ENCODE results near the gene DGKI. TPM values are rescaled to one million over a fixed set of nuclear protein-coding genes. Genes with fewer than 3 reads are reported as not detected.

Gene DGKI
- total RNA-seq, 4 donors from 2014 or later: 0.64 to 1.2 (median 1.00) TPM; not detected in 1

- Histone ChIP-seq H3K27me3 (no peaks in the 10 kb centered on the region), H3K9me3 (no peaks in the 10 kb centered on the region), H3K4me3 (no peak overlapping the region), H3K4me1 (no peaks in the 10 kb centered on the region), H3K36me3 (no peaks in the 10 kb centered on the region), H3K27ac (no peak overlapping the region)
- in situ Hi-C loops (cut with MboI; ENCODE audit: low pct_ligation_motif_present in 1 of 4, low pct_unique_long_range_greater_than_20kb in 1 of 4, low sequenced_read_pairs in 3 of 4) (no loop called here), intact Hi-C loops (cut with DNase I; ENCODE audit: low total_unique reads) (no loop called here)
- TF ChIP-seq EP300 (IDR thresholded peaks at IDR 0.05; ENCODE audit: low read depth): no peak
- TF ChIP-seq POLR2A (IDR thresholded peaks at IDR 0.05): no peak
- no peak for TF ChIP-seq POLR2AphosphoS5 (IDR thresholded peaks at IDR 0.05)
- no peak for TF ChIP-seq CTCF (IDR thresholded peaks at IDR 0.05)
- no peak for DNase-seq
- 75% methylated on average over 1 to 2 of the region's 2 CpGs for WGBS, 2 donors (ENCODE audit: low coverage in 1 of 2)
Observed at GRCh38 chr7:137636376-137636775, 210.4 kb downstream of the DGKI start.

GRCh38 chr7:137635874-137636273, 210.9 kb downstream of the DGKI start:
- intact Hi-C loops (cut with DNase I; ENCODE audit: low total_unique reads) (no loop called here), in situ Hi-C loops (cut with MboI; ENCODE audit: low pct_ligation_motif_present in 1 of 4, low pct_unique_long_range_greater_than_20kb in 1 of 4, low sequenced_read_pairs in 3 of 4) (no loop called here)
- no peak overlapping the region for H3K27ac ChIP-seq
- H3K36me3 ChIP-seq: no peaks in the 10 kb centered on the region
- WGBS, 2 donors (ENCODE audit: low coverage in 1 of 2): 80 to 83% methylated on average over 6 of the region's 6 CpGs
- H3K27me3 ChIP-seq: no peaks in the 10 kb centered on the region
- H3K4me1 ChIP-seq: no peaks in the 10 kb centered on the region
- no peak overlapping the region for H3K4me3 ChIP-seq
- no peaks in the 10 kb centered on the region for H3K9me3 ChIP-seq
- TF ChIP-seq CTCF (IDR thresholded peaks at IDR 0.05): no peak
- no peak for TF ChIP-seq POLR2A (IDR thresholded peaks at IDR 0.05)
- no peak for TF ChIP-seq EP300 (IDR thresholded peaks at IDR 0.05; ENCODE audit: low read depth)
- TF ChIP-seq POLR2AphosphoS5 (IDR thresholded peaks at IDR 0.05): no peak
- no peak for DNase-seq

GRCh38 chr7:137635132-137635531, 211.6 kb downstream of the DGKI start:
- TF ChIP-seq CTCF (IDR thresholded peaks at IDR 0.05): no peak
- no peak for TF ChIP-seq POLR2AphosphoS5 (IDR thresholded peaks at IDR 0.05)
- no peak for TF ChIP-seq POLR2A (IDR thresholded peaks at IDR 0.05)
- no peak for TF ChIP-seq EP300 (IDR thresholded peaks at IDR 0.05; ENCODE audit: low read depth)
- no peak for DNase-seq
- H3K27ac ChIP-seq: no peak overlapping the region
- H3K4me3 ChIP-seq: no peak overlapping the region
- WGBS, 2 donors (ENCODE audit: low coverage in 1 of 2): 60 to 85% methylated on average over 1 to 3 of the region's 3 CpGs
- no peaks in the 10 kb centered on the region for H3K36me3 ChIP-seq
- peaks cover 5% of the 10 kb centered on the region for H3K27me3 ChIP-seq
- H3K4me1 ChIP-seq: no peaks in the 10 kb centered on the region
- intact Hi-C loops (cut with DNase I; ENCODE audit: low total_unique reads): no loop called here
- H3K9me3 ChIP-seq: no peaks in the 10 kb centered on the region
- in situ Hi-C loops (cut with MboI; ENCODE audit: low pct_ligation_motif_present in 1 of 4, low pct_unique_long_range_greater_than_20kb in 1 of 4, low sequenced_read_pairs in 3 of 4): no loop called here

- TF ChIP-seq CTCF (IDR thresholded peaks at IDR 0.05) (no peak), POLR2A (IDR thresholded peaks at IDR 0.05) (no peak), POLR2AphosphoS5 (IDR thresholded peaks at IDR 0.05) (no peak), EP300 (IDR thresholded peaks at IDR 0.05; ENCODE audit: low read depth) (no peak)
- Histone ChIP-seq H3K4me3 (no peak overlapping the region), H3K27ac (no peak overlapping the region), H3K27me3 (peaks cover 9% of the 10 kb centered on the region), H3K4me1 (no peaks in the 10 kb centered on the region), H3K36me3 (no peaks in the 10 kb centered on the region), H3K9me3 (no peaks in the 10 kb centered on the region)
- WGBS, 2 donors (ENCODE audit: low coverage in 1 of 2): 87 to 100% methylated on average over 1 of the region's 1 CpG
- in situ Hi-C loops (cut with MboI; ENCODE audit: low pct_ligation_motif_present in 1 of 4, low pct_unique_long_range_greater_than_20kb in 1 of 4, low sequenced_read_pairs in 3 of 4): no loop called here
- DNase-seq: no peak
- intact Hi-C loops (cut with DNase I; ENCODE audit: low total_unique reads): no loop called here
Observed at GRCh38 chr7:137634356-137634755, 212.4 kb downstream of the DGKI start.
